GM12873 (cell line): Measurements from ENCODE around the gene CCDC18.

Experiments used
- CTCF ChIP-seq: IDR thresholded peaks from 2 replicates; pipeline ENCODE4 v1.5.1; 2012; ENCODE audit warnings: low read depth, mild to moderate bottlenecking, moderate library complexity, low read length, control low read depth; ENCODE audit not compliant: insufficient read depth; ENCODE audit errors: missing control alignments

The CCDC18 gene

GRCh38 chr1:93255222-93256079, 74.9 kb downstream of the CCDC18 start:
- no peak for TF ChIP-seq CTCF

GRCh38 chr1:93256433-93256832, 75.9 kb downstream of the CCDC18 start:
- TF ChIP-seq CTCF: no peak

- no peak for TF ChIP-seq CTCF
Observed at GRCh38 chr1:93257889-93258288, 77.4 kb downstream of the CCDC18 start.

- no peak for TF ChIP-seq CTCF
Observed at GRCh38 chr1:93262645-93263044, 82.1 kb downstream of the CCDC18 start.

GRCh38 chr1:93275634-93276295, 95.2 kb downstream of the CCDC18 start:
- TF ChIP-seq CTCF: no peak

- TF ChIP-seq CTCF: no peak
Observed at GRCh38 chr1:93283496-93283895, 103.0 kb downstream of the CCDC18 start.

- TF ChIP-seq CTCF: no peak
Observed at GRCh38 chr1:93288558-93288957, 108.0 kb downstream of the CCDC18 start.
